Transverse colon (tissue), 4 donors: ENCODE results near the gene CEP120. TPM values are rescaled to one million over a fixed set of nuclear protein-coding genes. Genes with fewer than 3 reads are reported as not detected.

Source experiments
- DNase-seq: peaks from one replicate; pipeline ENCODE4 v3.0.0-alpha.2; 2019
- H3K27ac ChIP-seq, 4 donors: fragments of 200-600 bp; sonication (generic); 2 replicates each; pipeline ENCODE4 v1.5.1; 2016 to 2018; ENCODE audit warnings: inconsistent platforms in 4 of 4
- H3K27me3 ChIP-seq: fragments of 200-600 bp; sonication (generic); 2 replicates; pipeline ENCODE4 v1.5.1; 2017; ENCODE audit warnings: inconsistent platforms
- H3K36me3 ChIP-seq, 4 donors: fragments of 200-600 bp; sonication (generic); 2 replicates each; pipeline ENCODE4 v1.5.1; 2017 to 2019; ENCODE audit warnings: inconsistent platforms in 4 of 4
- H3K4me1 ChIP-seq, 4 donors: fragments of 200-600 bp; sonication (generic); 2 replicates each; pipeline ENCODE4 v1.5.1; 2017 to 2020; ENCODE audit warnings: inconsistent platforms in 4 of 4
- H3K4me3 ChIP-seq, 4 donors: fragments of 200-600 bp; sonication (generic); 1 replicate in 1 of 4; 2 replicates in 3 of 4; pipeline versions ENCODE4 v1.5.1 to v1.6.1; 2017 to 2019; ENCODE audit warnings: inconsistent platforms in 4 of 4
- H3K9me3 ChIP-seq, 2 donors: fragments of 200-600 bp; sonication (generic); 2 replicates each; pipeline ENCODE4 v1.5.1; 2017 to 2019; ENCODE audit warnings: inconsistent platforms in 2 of 2
- EP300 ChIP-seq: sonication (generic); formaldehyde crosslinking; IDR thresholded peaks from one replicate; pipeline ENCODE4 v1.6.1; 2017; ENCODE audit warnings: antibody characterized with exemption, low read depth
- POLR2A ChIP-seq: fragments of 450-650 bp; IDR thresholded peaks from one replicate; pipeline ENCODE4 v1.6.1; 2016; ENCODE audit warnings: antibody characterized with exemption, mild to moderate bottlenecking, moderate library complexity
- POLR2AphosphoS5 ChIP-seq, 3 donors: sonication (generic); formaldehyde crosslinking; IDR thresholded peaks; one replicate each; pipeline ENCODE4 v1.6.1; 2016; ENCODE audit warnings: antibody characterized with exemption in 3 of 3
- WGBS, 2 donors: methylation state at CpG; one replicate each; pipeline ENCODE4 v1.1.5; 2018; ENCODE audit warnings: low coverage in 1 of 2; 5-methylcytosine and 5-hydroxymethylcytosine counted together
- in situ Hi-C, 4 donors: fragments of 200-750 bp; cut with MboI; loops; one replicate each; pipeline versions ENCODE4 v1.15.0 to v1.15.1; 2017; ENCODE audit warnings: low sequenced_read_pairs in 3 of 4, low pct_ligation_motif_present in 1 of 4, low pct_unique_long_range_greater_than_20kb in 1 of 4
- intact Hi-C: fragments of 100-400 bp; cut with DNase I; formaldehyde crosslinking; loops from one replicate; pipeline ENCODE4 v1.15.1; 2023; ENCODE audit warnings: low total_unique reads
- total RNA-seq, 4 donors: library from RNA; depleted of rRNA; stranded (reverse); fragments of >200 nt; gene quantifications; one replicate each; pipeline ENCODE4 v1.1.0, GENCODE V29; 2016
- TF ChIP-seq, protein P1 (sequence below), 5 experiments: fragments of 200-600 bp in 3 of 5; fragments of 450-650 bp in 2 of 5; sonication (generic) in 3 of 5; IDR thresholded peaks; 1 replicate in 2 of 5; 2 replicates in 3 of 5; pipeline ENCODE4 v1.5.1; 2016 to 2017; ENCODE audit warnings: antibody characterized with exemption in 5 of 5, inconsistent platforms in 3 of 5, mild to moderate bottlenecking in 2 of 5, moderate library complexity in 1 of 5

The CEP120 gene
- total RNA-seq, 4 donors from 2014 or later, result 7.6 to 24.3 (median 18.2) TPM

DNA sequence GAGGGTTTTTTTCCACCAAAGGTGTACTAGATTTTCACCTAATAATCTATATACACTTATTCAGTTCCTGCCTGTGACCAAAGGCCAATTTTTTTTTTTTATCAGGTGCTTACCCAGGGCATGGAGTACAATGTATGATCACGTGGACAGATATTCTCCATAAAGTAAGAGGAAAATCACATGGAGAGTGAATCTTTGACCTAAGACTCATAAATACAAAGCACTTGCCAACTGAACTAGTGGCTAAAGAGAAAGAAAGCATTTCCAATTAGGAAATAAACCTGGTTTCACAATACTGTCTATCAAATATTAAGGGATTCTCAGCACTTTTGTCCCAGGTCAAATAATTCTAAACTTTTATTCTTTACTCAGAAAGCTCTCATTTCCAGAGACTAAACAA is 33.0 kb upstream of the CEP120 start:
- in situ Hi-C loops, result no loop called here
- no peaks in the 10 kb centered on the region for H3K36me3 ChIP-seq
- H3K27ac ChIP-seq, result peak overlapping the region in 3 of 4 donors; percentile 21 to 65 (median 38)
- H3K4me3 ChIP-seq, result no peak overlapping the region
- no peaks in the 10 kb centered on the region for H3K9me3 ChIP-seq
- no peak for DNase-seq
- intact Hi-C loops, result no loop called here
- 49 to 58% methylated on average over 1 of the region's 1 CpG for WGBS, 2 donors
- no peaks in the 10 kb centered on the region for H3K27me3 ChIP-seq
- peaks cover 0 to 36% (median 15%) of the 10 kb centered on the region in 4 donors for H3K4me1 ChIP-seq
- no peak for TF ChIP-seq POLR2A
- no peak for TF ChIP-seq EP300
- TF ChIP-seq, protein P1, sequence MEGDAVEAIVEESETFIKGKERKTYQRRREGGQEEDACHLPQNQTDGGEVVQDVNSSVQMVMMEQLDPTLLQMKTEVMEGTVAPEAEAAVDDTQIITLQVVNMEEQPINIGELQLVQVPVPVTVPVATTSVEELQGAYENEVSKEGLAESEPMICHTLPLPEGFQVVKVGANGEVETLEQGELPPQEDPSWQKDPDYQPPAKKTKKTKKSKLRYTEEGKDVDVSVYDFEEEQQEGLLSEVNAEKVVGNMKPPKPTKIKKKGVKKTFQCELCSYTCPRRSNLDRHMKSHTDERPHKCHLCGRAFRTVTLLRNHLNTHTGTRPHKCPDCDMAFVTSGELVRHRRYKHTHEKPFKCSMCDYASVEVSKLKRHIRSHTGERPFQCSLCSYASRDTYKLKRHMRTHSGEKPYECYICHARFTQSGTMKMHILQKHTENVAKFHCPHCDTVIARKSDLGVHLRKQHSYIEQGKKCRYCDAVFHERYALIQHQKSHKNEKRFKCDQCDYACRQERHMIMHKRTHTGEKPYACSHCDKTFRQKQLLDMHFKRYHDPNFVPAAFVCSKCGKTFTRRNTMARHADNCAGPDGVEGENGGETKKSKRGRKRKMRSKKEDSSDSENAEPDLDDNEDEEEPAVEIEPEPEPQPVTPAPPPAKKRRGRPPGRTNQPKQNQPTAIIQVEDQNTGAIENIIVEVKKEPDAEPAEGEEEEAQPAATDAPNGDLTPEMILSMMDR (IDR thresholded peaks at IDR 0.05), result no peak
- no peak for TF ChIP-seq POLR2AphosphoS5 (IDR thresholded peaks at IDR 0.05)

- peaks cover 0 to 40% (median 12%) of the 10 kb centered on the region in 4 donors for H3K4me1 ChIP-seq
- in situ Hi-C loops, result no loop called here
- H3K27me3 ChIP-seq, result no peaks in the 10 kb centered on the region
- WGBS, 2 donors, result 57 to 64% methylated on average over 2 of the region's 2 CpGs
- DNase-seq, result no peak
- peak overlapping the region in 2 of 4 donors; percentile 4 to 29 for H3K27ac ChIP-seq
- no peaks in the 10 kb centered on the region for H3K9me3 ChIP-seq
- H3K36me3 ChIP-seq, result no peaks in the 10 kb centered on the region
- H3K4me3 ChIP-seq, result no peak overlapping the region
- TF ChIP-seq POLR2A (no peak), EP300 (no peak), POLR2AphosphoS5 (IDR thresholded peaks at IDR 0.05) (no peak)
- TF ChIP-seq, protein P1 (IDR thresholded peaks at IDR 0.05), result no peak
- intact Hi-C loops, result no loop called here
These were observed 32.4 kb upstream of the CEP120 start for GRCh38 chr5:123455640-123456039.

- H3K27me3 ChIP-seq, result no peaks in the 10 kb centered on the region
- in situ Hi-C loops (no loop called here), intact Hi-C loops (no loop called here)
- TF ChIP-seq, protein P1 (IDR thresholded peaks at IDR 0.05), result no peak
- TF ChIP-seq POLR2A (no peak), EP300 (no peak), POLR2AphosphoS5 (IDR thresholded peaks at IDR 0.05) (no peak)
- H3K9me3 ChIP-seq, result no peaks in the 10 kb centered on the region
- no peak overlapping the region for H3K27ac ChIP-seq
- no peaks in the 10 kb centered on the region for H3K36me3 ChIP-seq
- H3K4me3 ChIP-seq, result no peak overlapping the region
- WGBS, 2 donors, result 52 to 65% methylated on average over 2 to 3 of the region's 3 CpGs
- H3K4me1 ChIP-seq, result peaks cover 0 to 43% (median 11%) of the 10 kb centered on the region in 4 donors
- no peak for DNase-seq
These were observed 31.9 kb upstream of the CEP120 start for GRCh38 chr5:123455095-123455494.

- Histone ChIP-seq H3K27ac (no peak overlapping the region), H3K4me3 (no peak overlapping the region), H3K36me3 (no peaks in the 10 kb centered on the region), H3K9me3 (no peaks in the 10 kb centered on the region), H3K4me1 (peaks cover 0 to 42% (median 9%) of the 10 kb centered on the region in 4 donors), H3K27me3 (no peaks in the 10 kb centered on the region)
- TF ChIP-seq POLR2AphosphoS5 (IDR thresholded peaks at IDR 0.05), result no peak
- TF ChIP-seq, protein P1 (IDR thresholded peaks at IDR 0.05), result no peak
- intact Hi-C loops, result no loop called here
- in situ Hi-C loops, result no loop called here
- WGBS, 2 donors, result 47 to 71% methylated on average over 1 of the region's 1 CpG
- no peak for DNase-seq
These were observed 31.2 kb upstream of the CEP120 start for GRCh38 chr5:123454259-123454911.
